Right lobe of liver (tissue), 6 donors: ENCODE data around the gene CDH4. TPM values are rescaled to one million over a fixed set of nuclear protein-coding genes. Genes with fewer than 3 reads are reported as not detected.
"Not testable (repeated sequence)": the region's sequence is repeated elsewhere in the genome, so short reads cannot be mapped to it uniquely, and the experiment has no call there.

Experiments
- ATAC-seq, 4 donors: fragments of 200-7000 bp; cut with Tn5 transposase; one replicate each; pipeline ENCODE4 v1.9.1; 2020; ENCODE audit warnings: mild to moderate bottlenecking in 4 of 4, moderate library complexity in 4 of 4
- DNase-seq, 3 donors: peaks; one replicate each; pipeline ENCODE4 v3.0.0-alpha.2; 2020
- H3K27ac ChIP-seq, 3 donors: fragments of 200-600 bp; one replicate each; pipeline ENCODE4 v1.8.0; 2022
- H3K27me3 ChIP-seq, 2 donors: fragments of 200-600 bp; one replicate each; pipeline ENCODE4 v1.8.0; 2022
- H3K36me3 ChIP-seq, 4 donors: fragments of 200-600 bp; sonication (generic) in 1 of 4; one replicate each; pipeline versions ENCODE4 v1.5.1 to v1.8.0; 2017 to 2022; ENCODE audit warnings: control low read depth in 1 of 4
- H3K4me1 ChIP-seq, 4 donors: fragments of 200-600 bp; sonication (generic) in 1 of 4; one replicate each; pipeline versions ENCODE4 v1.5.1 to v1.8.0; 2017 to 2022; ENCODE audit warnings: control low read depth in 1 of 4
- H3K4me3 ChIP-seq, 3 donors: fragments of 200-600 bp; one replicate each; pipeline ENCODE4 v1.8.0; 2022
- H3K9me3 ChIP-seq, 4 donors: fragments of 200-600 bp; sonication (generic) in 1 of 4; one replicate each; pipeline versions ENCODE4 v1.5.1 to v1.8.0; 2017 to 2022; ENCODE audit warnings: control low read depth in 1 of 4
- CTCF ChIP-seq, 4 donors: fragments of 200-600 bp in 3 of 4; fragments of 450-650 bp in 1 of 4; IDR thresholded peaks; one replicate each; pipeline versions ENCODE4 v1.5.1 to v1.8.0; 2016 to 2022; ENCODE audit warnings: antibody characterized with exemption in 4 of 4, mild to moderate bottlenecking in 2 of 4
- POLR2A ChIP-seq: fragments of 450-650 bp; IDR thresholded peaks from one replicate; pipeline ENCODE4 v1.6.1; 2017; ENCODE audit warnings: antibody characterized with exemption, mild to moderate bottlenecking
- WGBS: methylation state at CpG from one replicate; pipeline ENCODE4 v1.1.6; 2018; ENCODE audit warnings: low coverage, low lambda C conversion rate; ENCODE audit not compliant: insufficient coverage; ENCODE audit errors: missing lambda C conversion rate; 5-methylcytosine and 5-hydroxymethylcytosine counted together
- intact Hi-C, 2 donors: fragments of 100-400 bp; cut with DNase I; formaldehyde crosslinking; loops; one replicate each; pipeline versions ENCODE4 v1.11.2 to v1.14.1; 2022
- total RNA-seq, 6 experiments: library from RNA; depleted of rRNA in 2 of 6; stranded (reverse); fragments of >200 nt in 2 of 6; fragmentation: NEBNext Ultra II Directional in 3 of 6; extraction: Animal tissue kit (Norgen Biotek cat#: 25700) in 3 of 6; gene quantifications; one replicate each; pipeline versions ENCODE4 v1.1.0 to v1.2.4, GENCODE V29; 2016 to 2023
- donor health status: DM: no; HTN: yes; CAD: no.
- donor health status: DM: no; HTN: no; CAD: no.
- donor health status: DM: no; HTN: no; CAD: no.
- donor health status: DM: no; HTN: yes; CAD: no.
- donor health status: DM: no; HTN: yes; CAD: no.

CDH4 gene
- total RNA-seq, 6 experiments from 2014 or later, result 0.02 to 0.14 (median 0.09) TPM; not detected in 3

DNA sequence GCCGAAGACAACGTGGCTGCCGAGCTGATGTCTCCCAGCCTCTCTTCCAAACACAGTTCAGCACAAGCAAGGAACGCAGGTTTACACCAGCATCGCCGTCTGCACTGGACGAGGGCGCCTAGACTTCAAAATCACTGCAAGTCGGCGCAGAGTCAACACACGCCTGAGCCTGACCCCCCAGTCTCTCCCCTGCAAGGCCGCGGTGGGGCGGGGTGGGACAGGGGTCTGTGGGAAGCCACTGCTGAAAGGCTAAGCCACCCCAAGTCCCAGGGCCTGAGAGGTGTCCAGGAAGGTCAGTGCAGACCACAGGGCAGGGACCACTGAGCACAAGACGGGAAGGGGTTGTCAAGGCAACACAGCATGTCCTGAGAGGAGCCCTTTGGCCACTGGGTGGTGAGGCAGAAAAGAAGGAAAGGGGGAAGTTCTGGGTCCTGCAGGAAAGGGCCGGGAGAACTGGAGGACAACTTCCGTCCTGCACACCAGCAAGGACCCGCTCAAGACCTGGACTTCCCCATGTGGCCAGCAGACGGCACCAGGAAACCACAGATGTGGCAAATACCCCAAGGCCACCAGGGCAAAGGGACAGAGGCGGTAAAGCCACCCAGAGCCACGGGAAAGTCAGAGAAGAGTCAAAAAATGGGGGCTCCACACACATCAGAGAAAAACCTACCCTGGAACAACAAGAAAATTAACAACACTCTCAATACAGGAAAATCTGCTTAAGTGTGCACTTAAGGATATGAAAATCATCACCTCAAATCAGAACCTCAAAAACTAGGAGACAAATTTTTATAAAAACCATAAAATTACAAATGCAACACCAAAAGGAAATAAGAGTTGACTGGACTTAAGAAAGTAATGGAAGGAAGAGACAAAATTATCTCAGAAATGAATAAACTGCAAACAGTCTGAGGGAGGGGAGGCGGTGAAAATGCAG is 728.9 kb downstream of the CDH4 start:
- Histone ChIP-seq H3K4me3 (no peak overlapping the region), H3K36me3 (peaks cover 0 to 7% (median 0%) of the 10 kb centered on the region in 4 donors), H3K4me1 (no peaks in the 10 kb centered on the region), H3K9me3 (no peaks in the 10 kb centered on the region), H3K27me3 (no peaks in the 10 kb centered on the region), H3K27ac (no peak overlapping the region)
- intact Hi-C loops, result no loop called here
- DNase-seq, result peak in 2 of 3 donors; percentile 51 to 64
- 65% methylated on average over 17 of the region's 22 CpGs for WGBS
- ATAC-seq, result peak; percentile 78 to 91 (median 81)
- TF ChIP-seq POLR2A, result no peak
- TF ChIP-seq CTCF (IDR thresholded peaks at IDR 0.05), result peak; percentile 41 to 70 (median 53)

DNA sequence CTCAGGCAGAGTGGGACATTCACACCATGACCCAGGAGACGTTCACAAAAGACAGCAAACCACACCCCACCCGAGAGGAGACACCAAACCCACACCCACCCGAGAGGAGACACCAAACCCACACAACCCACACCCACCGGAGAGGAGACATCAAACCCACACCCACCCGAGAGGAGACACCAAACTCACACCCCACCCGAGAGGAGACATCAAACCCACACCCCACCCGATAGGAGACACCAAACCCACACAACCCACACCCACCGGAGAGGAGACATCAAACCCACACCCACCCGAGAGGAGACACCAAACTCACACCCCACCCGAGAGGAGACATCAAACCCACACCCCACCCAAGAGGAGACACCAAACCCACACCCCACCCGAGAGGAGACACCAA is 729.6 kb downstream of the CDH4 start:
- H3K9me3 ChIP-seq, H3K36me3 ChIP-seq, ATAC-seq, H3K4me1 ChIP-seq, H3K27me3 ChIP-seq, DNase-seq, intact Hi-C loops, H3K4me3 ChIP-seq, H3K27ac ChIP-seq: not testable (repeated sequence)
- WGBS, result 67% methylated on average over 8 of the region's 11 CpGs

DNA sequence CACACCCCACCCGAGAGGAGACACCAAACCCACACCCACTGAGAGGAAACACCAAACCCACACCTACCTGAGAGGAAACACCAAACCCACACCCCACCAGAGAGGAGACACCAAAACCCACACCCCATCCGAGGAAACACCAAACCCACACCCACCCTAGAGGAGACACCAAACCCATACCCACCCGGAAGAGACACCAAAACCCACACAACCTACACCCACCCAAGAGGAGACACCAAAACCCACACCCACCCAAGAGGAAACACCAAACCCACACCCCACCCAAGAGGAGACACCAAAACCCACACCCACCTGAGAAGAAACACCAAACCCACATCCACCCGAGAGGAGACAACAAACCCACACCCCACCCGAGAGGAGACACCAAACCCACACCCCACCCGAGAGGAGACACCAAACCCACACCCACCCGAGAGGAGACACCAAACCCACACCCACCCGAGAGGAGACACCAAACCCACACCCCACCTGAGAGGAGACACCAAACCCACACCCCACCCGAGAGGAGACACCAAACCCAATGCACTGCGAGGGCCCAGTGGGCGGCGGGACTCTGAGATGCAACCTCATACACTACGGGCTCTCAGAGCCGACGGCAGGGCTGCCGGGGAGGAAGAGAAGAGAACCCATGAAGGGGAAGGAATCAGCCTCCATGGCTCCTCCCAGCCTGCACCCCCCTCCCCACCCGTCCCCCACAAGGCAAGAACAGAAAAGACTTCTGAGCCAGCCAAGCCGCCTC is 730.3 kb downstream of the CDH4 start:
- intact Hi-C loops, result no loop called here
- Histone ChIP-seq H3K27ac (no peak overlapping the region), H3K4me3 (no peak overlapping the region), H3K36me3 (no peaks in the 10 kb centered on the region), H3K9me3 (no peaks in the 10 kb centered on the region), H3K27me3 (no peaks in the 10 kb centered on the region), H3K4me1 (no peaks in the 10 kb centered on the region)
- 67% methylated on average over 12 of the region's 18 CpGs for WGBS
- no peak for TF ChIP-seq CTCF (IDR thresholded peaks at IDR 0.05)
- no peak for TF ChIP-seq POLR2A
- DNase-seq, result no peak
- no peak for ATAC-seq

DNA sequence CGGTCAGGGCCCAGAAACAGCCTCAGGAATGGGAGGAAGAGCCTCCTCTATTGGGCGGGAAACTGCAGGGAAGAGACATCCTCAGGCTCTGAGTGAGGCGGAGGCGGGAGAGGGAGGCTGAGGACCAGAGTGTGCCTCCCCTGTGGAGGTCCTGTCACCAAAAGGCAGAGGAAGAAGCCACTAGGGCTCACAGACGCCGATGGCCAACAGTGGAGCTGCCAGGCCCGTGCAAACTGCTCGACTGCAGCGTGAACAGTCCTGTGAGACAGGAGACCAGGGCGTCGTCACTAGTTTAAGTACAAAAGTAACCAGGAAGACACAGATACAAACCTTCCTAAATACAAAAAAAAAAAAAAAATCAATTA is 730.9 kb downstream of the CDH4 start:
- TF ChIP-seq CTCF (IDR thresholded peaks at IDR 0.05), result no peak
- no peak for TF ChIP-seq POLR2A
- Histone ChIP-seq H3K27ac (no peak overlapping the region), H3K27me3 (no peaks in the 10 kb centered on the region), H3K9me3 (no peaks in the 10 kb centered on the region), H3K4me1 (no peaks in the 10 kb centered on the region), H3K36me3 (no peaks in the 10 kb centered on the region), H3K4me3 (no peak overlapping the region)
- whole genome bisulfite sequencing, result 89% methylated on average over 7 of the region's 11 CpGs
- intact Hi-C loops, result no loop called here
- no peak for ATAC-seq
- no peak for DNase-seq

DNA sequence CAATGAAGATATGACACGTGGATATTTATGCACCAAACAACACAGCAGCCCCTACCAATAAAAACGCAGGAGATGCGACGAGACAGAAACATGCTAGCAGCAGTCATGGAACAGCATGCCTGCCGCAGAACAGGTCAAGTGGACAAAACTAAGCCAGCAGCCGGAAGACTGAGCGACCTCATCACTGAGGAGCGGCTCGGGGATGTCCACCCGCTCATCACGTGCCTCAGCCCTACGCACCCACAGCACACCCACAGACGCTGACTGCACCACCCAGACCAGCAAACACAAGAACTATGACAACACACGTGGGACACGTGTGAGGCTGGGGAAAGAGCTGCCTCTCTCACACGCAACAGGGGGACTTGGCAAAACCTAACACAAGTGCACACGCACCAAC is 731.9 kb downstream of the CDH4 start:
- Histone ChIP-seq H3K27ac (no peak overlapping the region), H3K4me3 (no peak overlapping the region), H3K27me3 (no peaks in the 10 kb centered on the region), H3K4me1 (no peaks in the 10 kb centered on the region), H3K9me3 (no peaks in the 10 kb centered on the region), H3K36me3 (no peaks in the 10 kb centered on the region)
- DNase-seq (no peak), ATAC-seq (no peak)
- TF ChIP-seq CTCF (IDR thresholded peaks at IDR 0.05), result no peak
- no peak for TF ChIP-seq POLR2A
- intact Hi-C loops, result no loop called here
- 74% methylated on average over 6 of the region's 17 CpGs for WGBS

DNA sequence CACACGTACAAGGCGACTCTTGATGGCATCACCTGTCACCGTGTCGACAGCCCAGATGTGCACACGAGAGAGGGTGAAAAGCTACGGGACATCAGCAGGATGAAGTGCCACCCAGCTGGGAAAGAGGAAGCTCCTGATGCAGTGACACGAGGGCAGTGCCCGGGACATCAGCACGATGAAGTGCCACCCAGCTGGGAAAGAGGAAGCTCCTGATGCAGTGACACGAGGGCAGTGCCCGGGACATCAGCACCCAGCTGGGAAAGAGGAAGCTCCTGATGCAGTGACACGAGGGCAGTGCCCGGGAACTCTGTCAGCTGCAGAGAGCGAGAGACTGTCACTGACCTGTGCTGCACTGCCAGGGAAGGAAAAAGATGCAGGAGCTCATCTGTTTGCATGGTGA is 732.4 kb downstream of the CDH4 start:
- intact Hi-C loops, H3K4me1 ChIP-seq, H3K9me3 ChIP-seq, ATAC-seq, DNase-seq, H3K27me3 ChIP-seq, H3K4me3 ChIP-seq, H3K27ac ChIP-seq, H3K36me3 ChIP-seq: not testable (repeated sequence)
- 54% methylated on average over 2 of the region's 14 CpGs for WGBS
